ENCODE measurements around the gene RMDN3.
A peak's percentile ranks its signal among the peaks of the same experiment; 100 is the strongest.

RMDN3 gene

GRCh38 chr15:40721701-40722100 is 33.4 kb downstream of the RMDN3 start:
- H3K27me3 ChIP-seq (ENCODE audit: control insufficient read depth, insufficient read depth, low read length): no peaks in the 10 kb centered on the region
- no peaks in the 10 kb centered on the region for H3K4me1 ChIP-seq (ENCODE audit: control insufficient read depth, insufficient read depth, low read length)
- H3K27ac ChIP-seq (ENCODE audit: low read depth, low read length): no peak overlapping the region
- peaks cover 42% of the 10 kb centered on the region for H3K36me3 ChIP-seq (ENCODE audit: control insufficient read depth, insufficient read depth, low read length)
- no peaks in the 10 kb centered on the region for H3K9me3 ChIP-seq (ENCODE audit: control insufficient read depth, insufficient read depth, low read depth, low read length)
- no peak overlapping the region for H3K4me3 ChIP-seq (ENCODE audit: low read depth, low read length)
- H3K9ac ChIP-seq (ENCODE audit: low read length): no peak overlapping the region

GRCh38 chr15:40716165-40716564 is 38.9 kb downstream of the RMDN3 start:
- Histone ChIP-seq H3K9me3 (ENCODE audit: control insufficient read depth, insufficient read depth, low read depth, low read length) (no peaks in the 10 kb centered on the region), H3K4me3 (ENCODE audit: low read depth, low read length) (no peak overlapping the region), H3K9ac (ENCODE audit: low read length) (no peak overlapping the region), H3K27me3 (ENCODE audit: control insufficient read depth, insufficient read depth, low read length) (no peaks in the 10 kb centered on the region), H3K36me3 (ENCODE audit: control insufficient read depth, insufficient read depth, low read length) (peaks cover 65% of the 10 kb centered on the region), H3K27ac (ENCODE audit: low read depth, low read length) (no peak overlapping the region), H3K4me1 (ENCODE audit: control insufficient read depth, insufficient read depth, low read length) (no peaks in the 10 kb centered on the region)

GRCh38 chr15:40714144-40714543 is 40.9 kb downstream of the RMDN3 start:
- H3K4me1 ChIP-seq (ENCODE audit: control insufficient read depth, insufficient read depth, low read length): no peaks in the 10 kb centered on the region
- H3K9ac ChIP-seq (ENCODE audit: low read length): no peak overlapping the region
- H3K9me3 ChIP-seq (ENCODE audit: control insufficient read depth, insufficient read depth, low read depth, low read length): no peaks in the 10 kb centered on the region
- H3K4me3 ChIP-seq (ENCODE audit: low read depth, low read length): no peak overlapping the region
- peaks cover 70% of the 10 kb centered on the region for H3K36me3 ChIP-seq (ENCODE audit: control insufficient read depth, insufficient read depth, low read length)
- H3K27ac ChIP-seq (ENCODE audit: low read depth, low read length): no peak overlapping the region
- no peaks in the 10 kb centered on the region for H3K27me3 ChIP-seq (ENCODE audit: control insufficient read depth, insufficient read depth, low read length)

DNA sequence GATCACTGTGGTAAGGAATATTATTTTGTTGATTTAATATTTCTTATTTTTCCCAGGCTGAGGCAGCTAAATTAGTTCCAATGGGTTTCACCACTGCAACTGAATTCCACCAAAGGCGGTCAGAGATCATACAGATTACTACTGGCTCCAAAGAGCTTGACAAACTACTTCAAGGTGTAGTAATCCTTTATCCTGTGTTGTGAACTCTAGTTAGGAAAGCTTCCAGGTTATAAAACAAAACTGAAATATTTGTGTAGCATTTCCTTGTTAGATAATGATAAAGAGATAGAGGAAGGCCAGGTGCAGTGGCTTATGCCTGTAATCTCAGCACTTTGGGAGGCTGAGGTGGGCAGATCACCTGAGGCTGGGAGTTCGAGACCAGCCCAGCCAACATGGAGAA is 48.9 kb downstream of the RMDN3 start:
- Histone ChIP-seq H3K9ac (ENCODE audit: low read length) (no peak overlapping the region), H3K27ac (ENCODE audit: low read depth, low read length) (no peak overlapping the region), H3K4me1 (ENCODE audit: control insufficient read depth, insufficient read depth, low read length) (no peaks in the 10 kb centered on the region), H3K9me3 (ENCODE audit: control insufficient read depth, insufficient read depth, low read depth, low read length) (no peaks in the 10 kb centered on the region), H3K36me3 (ENCODE audit: control insufficient read depth, insufficient read depth, low read length) (peaks cover 74% of the 10 kb centered on the region), H3K4me3 (ENCODE audit: low read depth, low read length) (no peak overlapping the region), H3K27me3 (ENCODE audit: control insufficient read depth, insufficient read depth, low read length) (no peaks in the 10 kb centered on the region)

DNA sequence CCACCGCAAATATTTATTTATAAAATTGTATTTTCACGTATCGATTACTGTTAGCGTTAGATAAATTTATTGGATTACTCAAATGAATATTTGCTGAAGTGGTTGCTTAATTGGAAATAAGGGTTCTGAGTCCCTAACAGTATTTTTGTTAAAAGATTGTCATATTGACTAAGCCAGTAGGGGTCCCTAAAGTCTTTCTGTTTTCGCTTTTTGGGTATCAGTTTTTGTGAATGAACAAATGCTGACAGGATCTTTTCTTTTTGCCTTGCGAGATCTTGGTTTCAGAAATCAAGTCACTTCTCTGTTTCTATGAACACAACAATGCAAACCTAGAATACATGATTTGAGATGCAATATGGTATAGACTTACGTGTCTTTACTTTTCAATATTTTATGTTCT is 53.0 kb downstream of the RMDN3 start:
- Histone ChIP-seq H3K9me3 (ENCODE audit: control insufficient read depth, insufficient read depth, low read depth, low read length) (no peaks in the 10 kb centered on the region), H3K36me3 (ENCODE audit: control insufficient read depth, insufficient read depth, low read length) (peaks cover 69% of the 10 kb centered on the region), H3K4me3 (ENCODE audit: low read depth, low read length) (no peak overlapping the region), H3K27ac (ENCODE audit: low read depth, low read length) (no peak overlapping the region), H3K27me3 (ENCODE audit: control insufficient read depth, insufficient read depth, low read length) (no peaks in the 10 kb centered on the region), H3K4me1 (ENCODE audit: control insufficient read depth, insufficient read depth, low read length) (no peaks in the 10 kb centered on the region), H3K9ac (ENCODE audit: low read length) (no peak overlapping the region)

GRCh38 chr15:40697916-40698315 is 57.1 kb downstream of the RMDN3 start:
- Histone ChIP-seq H3K27me3 (ENCODE audit: control insufficient read depth, insufficient read depth, low read length) (no peaks in the 10 kb centered on the region), H3K4me1 (ENCODE audit: control insufficient read depth, insufficient read depth, low read length) (no peaks in the 10 kb centered on the region; the same call in 1 of the 2 replicates), H3K36me3 (ENCODE audit: control insufficient read depth, insufficient read depth, low read length) (peaks cover 40% of the 10 kb centered on the region), H3K9ac (ENCODE audit: low read length) (no peak overlapping the region), H3K27ac (ENCODE audit: low read depth, low read length) (no peak overlapping the region), H3K9me3 (ENCODE audit: control insufficient read depth, insufficient read depth, low read depth, low read length) (no peaks in the 10 kb centered on the region), H3K4me3 (ENCODE audit: low read depth, low read length) (no peak overlapping the region)

- Histone ChIP-seq H3K4me3 (ENCODE audit: low read depth, low read length) (peak overlapping the region; percentile 86), H3K36me3 (ENCODE audit: control insufficient read depth, insufficient read depth, low read length) (peaks cover 27% of the 10 kb centered on the region), H3K4me1 (ENCODE audit: control insufficient read depth, insufficient read depth, low read length) (no peaks in the 10 kb centered on the region; the same call in 1 of the 2 replicates), H3K9ac (ENCODE audit: low read length) (peak overlapping the region; percentile 85), H3K27me3 (ENCODE audit: control insufficient read depth, insufficient read depth, low read length) (no peaks in the 10 kb centered on the region), H3K27ac (ENCODE audit: low read depth, low read length) (no peak overlapping the region), H3K9me3 (ENCODE audit: control insufficient read depth, insufficient read depth, low read depth, low read length) (no peaks in the 10 kb centered on the region)
Measured at GRCh38 chr15:40696228-40696627, 58.8 kb downstream of the RMDN3 start.

DNA sequence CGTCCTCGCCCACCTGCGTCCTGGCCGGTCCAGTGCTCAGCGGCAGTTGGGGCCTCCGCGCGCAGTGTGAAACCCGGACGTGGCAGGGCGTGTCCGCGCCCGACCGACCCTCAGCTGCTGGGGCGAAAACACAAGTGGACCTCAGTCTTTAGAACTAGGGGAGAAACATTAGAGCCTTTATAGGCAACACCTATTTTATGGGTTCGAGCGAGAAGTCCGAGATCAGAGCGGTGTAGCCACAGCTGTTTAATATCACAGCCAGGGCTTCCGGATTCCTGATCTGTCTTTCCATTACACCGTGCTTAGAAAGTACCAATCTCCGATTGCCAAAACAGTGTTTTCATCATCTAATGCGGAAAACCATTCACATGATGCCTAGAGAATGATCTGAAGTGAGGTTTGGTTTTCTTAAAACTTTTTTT is 59.6 kb downstream of the RMDN3 start:
- H3K27me3 ChIP-seq (ENCODE audit: control insufficient read depth, insufficient read depth, low read length): no peaks in the 10 kb centered on the region
- H3K9me3 ChIP-seq (ENCODE audit: control insufficient read depth, insufficient read depth, low read depth, low read length): no peaks in the 10 kb centered on the region
- peaks cover 19% of the 10 kb centered on the region for H3K36me3 ChIP-seq (ENCODE audit: control insufficient read depth, insufficient read depth, low read length)
- H3K4me3 ChIP-seq (ENCODE audit: low read depth, low read length): peak overlapping the region; percentile 86
- H3K4me1 ChIP-seq (ENCODE audit: control insufficient read depth, insufficient read depth, low read length): no peaks in the 10 kb centered on the region; the same call in 1 of the 2 replicates
- peak overlapping the region; percentile 85 for H3K9ac ChIP-seq (ENCODE audit: low read length)
- peak overlapping the region; percentile 82 for H3K27ac ChIP-seq (ENCODE audit: low read depth, low read length)

DNA sequence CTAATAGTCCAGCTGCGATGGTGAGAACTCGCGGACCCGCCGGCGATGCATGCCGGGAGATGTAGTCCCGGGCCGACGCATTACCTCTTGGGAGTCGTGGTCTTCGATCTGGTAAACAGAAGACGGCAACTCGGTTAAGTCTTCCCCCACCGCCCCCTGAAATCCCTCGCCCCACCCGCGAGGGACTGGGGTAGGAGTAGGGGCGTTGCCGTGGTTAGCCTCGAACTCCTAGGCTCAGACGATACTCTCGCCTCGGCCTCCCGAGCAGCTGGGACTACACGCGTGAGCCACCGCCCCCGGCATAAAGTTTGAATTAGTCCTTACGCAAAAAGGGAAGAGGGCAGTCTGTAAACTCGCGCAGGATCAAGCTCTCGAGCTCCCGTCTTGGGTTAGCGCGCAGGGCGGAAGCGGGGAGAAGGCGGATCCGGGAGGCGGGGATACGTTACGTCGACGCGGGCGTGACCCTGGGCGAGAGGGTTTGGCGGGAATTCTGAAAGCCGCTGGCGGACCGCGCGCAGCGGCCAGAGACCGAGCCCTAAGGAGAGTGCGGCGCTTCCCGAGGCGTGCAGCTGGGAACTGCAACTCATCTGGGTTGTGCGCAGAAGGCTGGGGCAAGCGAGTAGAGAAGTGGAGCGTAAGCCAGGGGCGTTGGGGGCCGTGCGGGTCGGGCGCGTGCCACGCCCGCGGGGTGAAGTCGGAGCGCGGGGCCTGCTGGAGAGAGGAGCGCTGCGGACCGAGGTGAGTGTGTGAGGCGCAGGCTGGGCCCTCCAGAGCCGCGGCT is 60.2 kb downstream of the RMDN3 start, which contains the start of gene RAD51:
Gene RAD51, plus strand, starts transcription at position 487 of the 781 bp plus-strand sequence. CDS start 3,585 bp downstream, outside the sequence.
- Histone ChIP-seq H3K9me3 (ENCODE audit: control insufficient read depth, insufficient read depth, low read depth, low read length) (no peaks in the 10 kb centered on the region), H3K27ac (ENCODE audit: low read depth, low read length) (peak within 1 kb of the TSS; percentile 82), H3K36me3 (ENCODE audit: control insufficient read depth, insufficient read depth, low read length) (peaks cover 13% of the 10 kb centered on the region), H3K27me3 (ENCODE audit: control insufficient read depth, insufficient read depth, low read length) (no peaks in the 10 kb centered on the region), H3K4me3 (ENCODE audit: low read depth, low read length) (peak within 1 kb of the TSS; percentile 86), H3K4me1 (ENCODE audit: control insufficient read depth, insufficient read depth, low read length) (no peaks in the 10 kb centered on the region; the same call in 1 of the 2 replicates), H3K9ac (ENCODE audit: low read length) (peak within 1 kb of the TSS; percentile 85)

- no peaks in the 10 kb centered on the region for H3K9me3 ChIP-seq (ENCODE audit: control insufficient read depth, insufficient read depth, low read depth, low read length)
- H3K4me3 ChIP-seq (ENCODE audit: low read depth, low read length): peak overlapping the region; percentile 86
- no peak overlapping the region for H3K27ac ChIP-seq (ENCODE audit: low read depth, low read length)
- no peaks in the 10 kb centered on the region for H3K27me3 ChIP-seq (ENCODE audit: control insufficient read depth, insufficient read depth, low read length)
- peaks cover 6% of the 10 kb centered on the region for H3K36me3 ChIP-seq (ENCODE audit: control insufficient read depth, insufficient read depth, low read length)
- peak overlapping the region; percentile 85 for H3K9ac ChIP-seq (ENCODE audit: low read length)
- peaks cover 4% of the 10 kb centered on the region; the same call in 1 of the 2 replicates for H3K4me1 ChIP-seq (ENCODE audit: control insufficient read depth, insufficient read depth, low read length)
Measured at GRCh38 chr15:40693904-40694687, 61.0 kb downstream of the RMDN3 start.

- Histone ChIP-seq H3K27me3 (ENCODE audit: control insufficient read depth, insufficient read depth, low read length) (no peaks in the 10 kb centered on the region), H3K36me3 (ENCODE audit: control insufficient read depth, insufficient read depth, low read length) (no peaks in the 10 kb centered on the region), H3K4me3 (ENCODE audit: low read depth, low read length) (no peak overlapping the region), H3K9me3 (ENCODE audit: control insufficient read depth, insufficient read depth, low read depth, low read length) (no peaks in the 10 kb centered on the region), H3K9ac (ENCODE audit: low read length) (no peak overlapping the region), H3K27ac (ENCODE audit: low read depth, low read length) (no peak overlapping the region), H3K4me1 (ENCODE audit: control insufficient read depth, insufficient read depth, low read length) (peaks cover 7% of the 10 kb centered on the region)
Measured at GRCh38 chr15:40691737-40692136, 63.3 kb downstream of the RMDN3 start.
